Right lobe of liver (tissue), 6 donors: ENCODE measurements around the gene SLC9A2. TPM values are rescaled to one million over a fixed set of nuclear protein-coding genes. Genes with fewer than 3 reads are reported as not detected.

Source experiments
- ATAC-seq, 4 donors: fragments of 200-7000 bp; cut with Tn5 transposase; one replicate each; pipeline ENCODE4 v1.9.1; 2020; ENCODE audit warnings: mild to moderate bottlenecking in 4 of 4, moderate library complexity in 4 of 4
- DNase-seq, 3 donors: peaks; one replicate each; pipeline ENCODE4 v3.0.0-alpha.2; 2020
- H3K27ac ChIP-seq, 3 donors: fragments of 200-600 bp; one replicate each; pipeline ENCODE4 v1.8.0; 2022
- H3K27me3 ChIP-seq, 2 donors: fragments of 200-600 bp; one replicate each; pipeline ENCODE4 v1.8.0; 2022
- H3K36me3 ChIP-seq, 4 donors: fragments of 200-600 bp; sonication (generic) in 1 of 4; one replicate each; pipeline versions ENCODE4 v1.5.1 to v1.8.0; 2017 to 2022; ENCODE audit warnings: control low read depth in 1 of 4
- H3K4me1 ChIP-seq, 4 donors: fragments of 200-600 bp; sonication (generic) in 1 of 4; one replicate each; pipeline versions ENCODE4 v1.5.1 to v1.8.0; 2017 to 2022; ENCODE audit warnings: control low read depth in 1 of 4
- H3K4me3 ChIP-seq, 3 donors: fragments of 200-600 bp; one replicate each; pipeline ENCODE4 v1.8.0; 2022
- H3K9me3 ChIP-seq, 4 donors: fragments of 200-600 bp; sonication (generic) in 1 of 4; one replicate each; pipeline versions ENCODE4 v1.5.1 to v1.8.0; 2017 to 2022; ENCODE audit warnings: control low read depth in 1 of 4
- CTCF ChIP-seq, 4 donors: fragments of 200-600 bp in 3 of 4; fragments of 450-650 bp in 1 of 4; IDR thresholded peaks; one replicate each; pipeline versions ENCODE4 v1.5.1 to v1.8.0; 2016 to 2022; ENCODE audit warnings: antibody characterized with exemption in 4 of 4, mild to moderate bottlenecking in 2 of 4
- POLR2A ChIP-seq: fragments of 450-650 bp; IDR thresholded peaks from one replicate; pipeline ENCODE4 v1.6.1; 2017; ENCODE audit warnings: antibody characterized with exemption, mild to moderate bottlenecking
- WGBS: methylation state at CpG from one replicate; pipeline ENCODE4 v1.1.6; 2018; ENCODE audit warnings: low coverage, low lambda C conversion rate; ENCODE audit not compliant: insufficient coverage; ENCODE audit errors: missing lambda C conversion rate; 5-methylcytosine and 5-hydroxymethylcytosine counted together
- intact Hi-C, 2 donors: fragments of 100-400 bp; cut with DNase I; formaldehyde crosslinking; loops; one replicate each; pipeline versions ENCODE4 v1.11.2 to v1.14.1; 2022
- total RNA-seq, 6 experiments: library from RNA; depleted of rRNA in 2 of 6; stranded (reverse); fragments of >200 nt in 2 of 6; fragmentation: NEBNext Ultra II Directional in 3 of 6; extraction: Animal tissue kit (Norgen Biotek cat#: 25700) in 3 of 6; gene quantifications; one replicate each; pipeline versions ENCODE4 v1.1.0 to v1.2.4, GENCODE V29; 2016 to 2023
- donor health status: DM: no; HTN: yes; CAD: no.
- donor health status: DM: no; HTN: no; CAD: no.
- donor health status: DM: no; HTN: no; CAD: no.
- donor health status: DM: no; HTN: yes; CAD: no.
- donor health status: DM: no; HTN: yes; CAD: no.

The SLC9A2 gene
- total RNA-seq, 6 experiments from 2014 or later, result 0.06 TPM; not detected in 5

GRCh38 chr2:102698369-102699111, 79.2 kb downstream of the SLC9A2 start:
- DNase-seq (peak in 1 of 3 donors; percentile 33), ATAC-seq (peak in 2 of 4 donors; percentile 18 to 31)
- Histone ChIP-seq H3K9me3 (no peaks in the 10 kb centered on the region), H3K4me3 (no peak overlapping the region), H3K36me3 (no peaks in the 10 kb centered on the region), H3K4me1 (no peaks in the 10 kb centered on the region), H3K27ac (no peak overlapping the region), H3K27me3 (no peaks in the 10 kb centered on the region)
- no peak for TF ChIP-seq POLR2A
- TF ChIP-seq CTCF (IDR thresholded peaks at IDR 0.05), result no peak
- 68% methylated on average over 6 of the region's 6 CpGs for WGBS
- intact Hi-C loops, result no loop called here

DNA sequence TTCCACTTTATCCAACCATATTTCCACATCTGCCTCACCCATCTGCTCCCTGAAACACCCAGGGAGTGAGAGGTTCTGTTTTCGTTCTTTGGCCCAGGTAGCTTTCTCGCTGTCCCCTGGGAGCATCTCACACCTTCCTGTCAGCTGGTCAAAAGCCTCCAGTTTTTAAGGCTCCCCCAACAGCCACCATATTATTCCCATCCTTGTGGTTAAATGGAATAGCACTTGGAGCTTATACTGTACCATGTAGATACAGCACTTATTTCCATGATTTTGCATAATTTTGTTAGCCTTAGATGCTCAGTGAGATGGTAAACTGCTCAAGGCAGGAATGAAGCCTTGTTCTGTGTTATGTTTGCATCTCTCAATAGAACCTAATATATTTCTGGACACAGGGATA, 84.0 kb downstream of the SLC9A2 start:
- Histone ChIP-seq H3K27me3 (no peaks in the 10 kb centered on the region), H3K4me1 (no peaks in the 10 kb centered on the region), H3K4me3 (no peak overlapping the region), H3K36me3 (no peaks in the 10 kb centered on the region), H3K27ac (no peak overlapping the region), H3K9me3 (no peaks in the 10 kb centered on the region)
- TF ChIP-seq CTCF (IDR thresholded peaks at IDR 0.05), result no peak
- TF ChIP-seq POLR2A, result no peak
- intact Hi-C loops, result no loop called here
- WGBS, result 76% methylated on average over 2 of the region's 2 CpGs
- DNase-seq (no peak), ATAC-seq (no peak)

- ATAC-seq, result peak; percentile 52 to 68 (median 59)
- Histone ChIP-seq H3K9me3 (no peaks in the 10 kb centered on the region), H3K4me3 (no peak overlapping the region), H3K27ac (no peak overlapping the region), H3K36me3 (no peaks in the 10 kb centered on the region), H3K4me1 (no peaks in the 10 kb centered on the region), H3K27me3 (no peaks in the 10 kb centered on the region)
- TF ChIP-seq POLR2A (no peak), CTCF (IDR thresholded peaks at IDR 0.05) (peak; percentile 28 to 36 (median 30))
- intact Hi-C loops, result no loop called here
- no peak for DNase-seq
These were observed 84.4 kb downstream of the SLC9A2 start for GRCh38 chr2:102703748-102704147.

GRCh38 chr2:102704531-102704930, 85.2 kb downstream of the SLC9A2 start:
- intact Hi-C loops, result no loop called here
- Histone ChIP-seq H3K4me1 (no peaks in the 10 kb centered on the region), H3K27ac (no peak overlapping the region), H3K27me3 (no peaks in the 10 kb centered on the region), H3K9me3 (no peaks in the 10 kb centered on the region), H3K36me3 (no peaks in the 10 kb centered on the region), H3K4me3 (no peak overlapping the region)
- DNase-seq, result no peak
- TF ChIP-seq CTCF (IDR thresholded peaks at IDR 0.05), result no peak
- TF ChIP-seq POLR2A, result no peak
- peak in 3 of 4 donors; percentile 16 to 28 (median 17) for ATAC-seq
- WGBS, result 37% methylated on average over 10 of the region's 12 CpGs
